Nucleus accumbens (tissue), 56 donors: ENCODE results near the gene POLG2.

Experiments
- DNase-seq, 56 donors: peaks; one replicate each; lab custom pipeline; 2025; lab: John Stamatoyannopoulos, UW

Gene POLG2

DNA sequence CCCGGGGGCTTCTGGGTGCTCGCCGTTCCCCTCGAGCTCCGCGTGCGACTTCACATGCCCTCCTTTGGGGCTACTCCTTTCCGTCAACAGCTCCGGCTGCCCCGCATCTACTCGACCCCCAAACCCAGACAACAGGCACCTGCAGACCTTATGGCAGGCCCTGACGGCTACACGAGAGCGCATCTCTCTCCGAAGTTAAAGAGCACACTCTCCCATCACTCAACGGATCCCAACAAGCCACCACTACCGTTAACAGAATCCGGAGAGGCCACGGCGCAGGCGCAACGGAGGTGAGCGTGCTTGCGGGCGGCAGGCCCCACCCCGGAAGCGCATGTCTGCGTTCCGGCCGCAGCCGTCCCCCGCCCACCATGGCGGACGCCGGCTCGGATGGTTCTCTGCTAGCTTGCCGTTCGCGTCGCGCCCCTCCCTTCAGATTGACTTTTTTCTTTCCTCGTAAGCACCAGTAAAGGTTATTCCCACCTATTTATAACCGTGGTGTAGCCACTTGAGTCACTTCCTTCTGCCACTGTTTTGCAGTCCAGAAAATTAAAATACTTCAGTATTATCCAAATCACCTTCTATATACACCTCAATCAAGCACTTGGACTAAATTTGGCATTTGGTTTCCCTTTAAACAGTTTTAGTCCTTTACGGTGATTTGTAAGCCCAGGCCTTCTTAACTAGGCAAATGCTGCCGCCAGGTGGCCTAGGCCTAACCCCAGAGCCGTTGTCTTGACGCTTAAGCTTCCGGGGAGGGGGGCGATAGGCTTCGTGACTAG, at the start of gene POLG2:
Gene POLG2 (minus strand): TSS at position 269 of the 779 bp plus-strand sequence. CDS start 86 bp downstream, at position 183.
- peak in 55 of 56 donors; percentile 43 to 94 (median 83) for DNase-seq

DNA sequence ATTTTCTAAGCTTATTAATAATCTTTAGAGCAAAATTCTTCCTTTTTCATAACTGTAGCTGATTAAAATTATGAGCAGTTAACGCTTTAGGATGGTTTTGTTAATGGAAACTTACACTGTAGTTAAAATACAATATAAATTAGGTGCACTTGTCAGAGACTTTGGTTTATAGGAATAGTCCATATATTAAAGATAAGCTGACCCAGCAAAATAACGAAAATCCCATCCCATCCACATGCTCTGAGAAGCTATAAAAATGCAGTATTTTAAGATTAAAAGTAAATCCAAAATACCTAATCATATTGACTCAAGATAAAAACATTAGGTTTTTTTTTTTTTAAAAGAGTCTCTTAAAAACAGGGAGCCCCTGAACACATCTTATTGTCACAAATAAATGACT, 47.9 kb upstream of the POLG2 start:
- DNase-seq = no peak

DNA sequence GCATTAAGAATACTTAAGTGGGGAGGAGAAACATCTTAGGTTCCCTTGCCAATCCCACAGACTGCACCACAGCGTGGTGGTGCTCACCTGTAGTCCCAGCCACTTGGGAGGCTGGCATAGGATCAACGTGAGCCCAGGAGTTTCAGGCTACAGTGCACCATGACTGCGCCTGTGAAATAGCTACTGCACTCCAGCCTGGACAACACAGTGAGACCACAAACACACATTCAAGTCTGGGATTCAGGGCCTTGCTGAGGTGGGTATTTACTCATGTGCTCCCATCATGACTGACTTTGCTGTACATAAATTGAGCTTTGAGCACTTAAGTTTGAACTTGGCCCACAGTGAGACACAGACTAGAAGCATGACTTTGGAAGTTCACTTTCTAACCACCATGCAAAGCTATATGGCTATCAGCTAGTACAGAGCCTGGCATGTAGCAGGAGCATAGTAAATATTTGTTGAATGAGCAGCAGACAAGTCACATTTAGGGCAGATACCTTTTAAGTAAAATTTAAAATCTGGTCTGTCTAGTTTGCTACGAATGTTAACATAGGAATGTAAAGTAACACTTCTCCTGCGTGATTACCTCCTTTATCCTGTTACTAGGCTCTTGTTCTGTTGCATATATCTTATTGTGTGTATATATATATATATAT, 43.4 kb upstream of the POLG2 start:
- DNase-seq = no peak

DNA sequence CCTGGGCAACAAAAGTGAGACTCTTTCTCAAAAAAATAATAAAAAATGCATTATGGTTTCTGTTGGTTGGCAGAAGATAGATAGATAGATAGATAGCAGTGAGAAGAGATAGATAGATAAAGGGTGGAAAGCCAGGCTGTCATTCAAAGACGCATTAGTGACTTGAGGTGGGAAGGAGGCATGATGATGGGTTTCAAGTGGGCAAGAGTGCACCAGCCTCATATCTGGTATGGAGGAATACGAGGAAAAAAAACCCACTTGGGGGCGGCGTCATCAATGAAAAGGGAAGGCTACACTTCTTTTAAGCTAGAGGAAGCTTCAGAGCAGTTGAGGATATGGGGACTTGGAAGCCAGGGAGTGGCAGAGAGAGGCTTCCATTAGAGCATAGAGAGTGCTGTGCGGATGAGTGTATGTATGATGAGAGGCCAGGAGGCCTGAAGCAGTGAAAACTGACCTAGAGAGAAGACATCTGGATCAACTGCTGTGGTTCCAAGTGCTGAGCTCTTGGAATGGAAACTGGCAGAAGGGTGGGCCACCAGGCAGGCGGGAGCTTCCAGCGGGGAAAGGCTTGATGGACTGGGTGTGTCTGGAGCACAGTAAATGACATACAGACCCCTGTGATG, 41.8 kb upstream of the POLG2 start:
- DNase-seq = no peak

DNA sequence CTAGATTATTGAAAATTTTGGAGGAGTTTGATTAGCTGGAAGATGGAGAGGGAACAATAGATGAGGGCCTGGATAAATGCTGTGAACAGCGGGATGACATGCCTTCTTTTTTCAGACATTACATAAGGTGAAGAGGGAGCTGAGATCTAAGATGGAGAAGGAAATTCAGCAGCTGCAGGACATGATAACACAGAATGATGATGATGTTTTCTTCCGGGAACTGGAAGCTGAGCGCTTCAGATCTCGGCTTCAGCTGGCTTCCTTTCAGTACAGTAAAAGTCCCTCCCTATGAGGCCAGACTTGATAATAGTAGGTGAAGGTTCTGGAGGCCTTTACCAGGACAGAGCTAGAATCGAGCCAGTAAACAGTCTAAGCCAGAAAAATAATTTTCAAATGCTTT, 40.6 kb upstream of the POLG2 start:
- DNase-seq = no peak

DNA sequence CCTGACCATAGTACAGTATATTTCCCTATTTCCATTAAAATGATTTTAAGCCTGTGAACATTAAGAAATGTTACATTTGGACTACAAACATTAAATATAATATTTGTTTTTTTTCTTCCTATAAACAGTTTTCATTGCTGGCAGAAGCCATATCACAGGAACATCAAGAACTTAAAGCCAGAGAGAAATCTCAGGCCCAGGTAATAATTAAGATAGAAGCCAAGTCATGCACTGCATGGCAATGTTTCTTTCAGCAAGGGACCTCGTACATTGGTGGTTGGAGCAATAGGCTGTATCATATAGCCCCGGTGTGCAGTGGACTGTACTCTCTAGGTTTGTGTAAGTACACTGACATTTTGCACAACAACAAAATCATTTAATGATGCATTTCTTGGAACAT, 40.1 kb upstream of the POLG2 start:
- no peak for DNase-seq

DNA sequence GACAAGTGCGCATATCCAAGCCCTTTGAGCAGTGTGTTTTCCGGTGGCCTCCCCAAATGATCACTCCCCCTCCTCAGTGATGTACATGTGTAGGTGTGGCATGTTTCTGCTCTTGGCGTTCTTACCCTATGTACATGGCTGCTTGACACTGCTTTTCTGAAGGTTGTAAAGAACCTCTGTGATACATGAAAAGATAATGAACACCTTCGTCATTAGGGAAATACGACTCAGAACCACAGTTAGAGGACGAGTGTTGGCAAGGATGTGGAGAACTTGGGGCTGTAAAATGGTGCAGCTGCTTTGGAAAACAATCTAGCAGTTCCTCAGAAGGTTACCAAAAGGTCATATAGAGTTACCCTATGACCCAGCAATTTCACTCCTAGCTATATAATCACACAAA, 38.5 kb upstream of the POLG2 start:
- no peak for DNase-seq

DNA sequence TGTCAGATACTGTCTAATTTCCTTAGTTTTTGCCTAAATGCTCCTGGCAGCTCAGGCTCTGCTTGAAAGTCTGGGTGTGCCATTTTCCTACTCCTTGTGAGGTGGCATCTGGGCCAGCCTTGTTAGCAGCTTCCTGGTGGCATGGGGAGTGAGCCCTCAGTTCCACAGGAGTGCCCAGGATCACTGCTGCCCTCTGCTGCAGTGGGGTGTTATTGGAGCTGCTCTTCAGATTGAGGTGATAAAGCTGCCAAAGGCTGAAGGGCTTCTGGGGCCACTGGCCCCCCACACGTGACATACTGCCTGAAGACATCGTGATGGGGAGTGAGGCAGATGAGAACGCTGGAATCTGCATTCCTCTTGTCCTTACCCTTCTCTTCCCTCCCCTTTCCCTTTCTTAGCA, 37.3 kb upstream of the POLG2 start:
- no peak for DNase-seq

DNA sequence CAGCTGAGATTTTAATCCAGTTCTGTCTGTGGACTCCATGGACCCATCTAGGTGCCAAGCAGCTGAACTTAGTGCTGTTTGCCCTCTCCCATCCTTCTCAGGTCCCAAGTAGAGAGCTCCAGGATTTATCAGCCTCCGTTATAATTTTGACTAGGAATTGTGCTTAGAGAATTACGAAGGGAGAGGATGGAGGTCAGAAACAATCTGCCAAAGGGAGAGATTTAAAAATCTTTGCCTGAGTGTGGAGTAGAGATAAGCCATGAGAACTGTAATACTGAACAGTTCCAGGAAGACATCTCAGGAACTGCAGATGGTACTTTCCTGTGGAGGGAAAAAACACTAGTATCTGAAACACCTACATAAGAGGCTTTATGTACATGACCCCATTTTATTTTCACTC, 36.9 kb upstream of the POLG2 start:
- no peak for DNase-seq

DNA sequence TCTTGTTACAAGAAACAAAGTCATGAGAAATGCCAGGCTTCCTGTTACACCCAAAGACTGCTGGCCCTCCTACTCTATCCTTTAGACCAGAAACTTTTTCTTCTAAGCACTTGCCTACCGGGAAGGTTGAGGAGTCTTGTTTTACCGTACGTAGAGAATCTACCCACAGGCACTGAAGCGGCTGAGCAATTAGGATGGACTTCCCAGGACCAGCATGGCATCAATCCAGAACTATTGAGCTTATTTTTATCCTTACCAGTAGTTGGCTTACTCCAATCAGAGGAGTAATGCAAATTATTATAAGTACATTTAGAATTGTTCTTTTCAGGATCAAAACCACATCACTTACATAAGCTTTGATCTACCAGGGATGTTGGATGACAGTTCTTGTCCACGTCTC, 35.6 kb upstream of the POLG2 start:
- no peak for DNase-seq

DNA sequence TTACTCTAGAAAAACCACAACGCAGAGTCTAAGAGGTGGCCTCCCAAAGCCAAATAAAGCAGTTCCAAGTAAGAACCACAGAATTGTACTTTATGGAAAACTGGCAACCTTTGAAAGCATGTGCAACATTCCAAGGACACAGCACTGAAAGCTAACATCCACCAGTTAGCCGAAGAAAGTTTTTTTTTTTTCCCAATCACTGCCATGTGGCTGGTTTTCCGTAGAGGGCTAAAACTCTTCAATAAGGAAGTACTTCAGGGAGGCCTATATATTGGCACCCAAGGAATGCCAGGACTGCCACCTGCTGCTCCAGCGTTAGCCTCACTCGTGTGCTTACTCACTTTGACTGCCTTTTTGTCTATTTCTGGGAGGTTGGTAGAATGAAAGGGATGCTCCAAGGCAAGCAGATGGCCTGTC, 35.1 kb upstream of the POLG2 start:
- DNase-seq = no peak

DNA sequence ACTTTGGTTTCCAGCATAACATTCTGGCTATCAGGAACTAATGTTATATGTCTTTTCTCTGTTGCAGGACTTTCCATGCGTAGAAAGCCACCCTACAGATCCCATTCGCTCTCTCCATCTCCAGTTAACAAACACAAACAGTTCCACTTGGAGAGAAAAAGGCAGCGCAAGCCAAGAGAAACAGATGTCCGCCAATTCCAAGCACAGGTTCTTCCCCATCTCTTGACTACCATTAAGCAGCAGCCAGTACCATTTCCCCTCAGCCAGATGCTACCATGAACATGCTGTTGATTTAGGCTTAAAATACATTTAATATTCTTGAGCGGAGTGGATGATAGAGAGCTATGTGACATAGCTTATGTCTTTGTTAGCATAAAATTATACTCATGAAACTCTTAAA, 32.4 kb upstream of the POLG2 start:
- no peak for DNase-seq

DNA sequence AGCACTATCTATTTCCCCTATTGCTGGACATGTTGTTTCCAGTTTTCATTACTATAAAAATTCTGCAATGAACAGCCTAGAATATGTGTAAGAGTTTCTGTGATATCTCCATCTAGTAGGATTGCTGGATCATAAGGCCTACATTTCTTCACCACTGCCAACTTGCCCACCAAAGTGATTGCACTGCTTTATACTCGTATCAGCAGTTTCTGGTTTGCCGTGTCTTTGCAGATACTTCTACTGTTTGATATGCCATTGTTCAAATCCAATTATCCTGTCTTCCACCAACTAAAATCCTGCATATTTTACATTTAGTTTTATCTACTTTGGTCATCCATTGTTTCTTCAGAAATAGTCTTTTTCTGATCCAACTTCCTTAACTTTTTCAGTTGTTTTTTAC, 31.1 kb upstream of the POLG2 start:
- no peak for DNase-seq

DNA sequence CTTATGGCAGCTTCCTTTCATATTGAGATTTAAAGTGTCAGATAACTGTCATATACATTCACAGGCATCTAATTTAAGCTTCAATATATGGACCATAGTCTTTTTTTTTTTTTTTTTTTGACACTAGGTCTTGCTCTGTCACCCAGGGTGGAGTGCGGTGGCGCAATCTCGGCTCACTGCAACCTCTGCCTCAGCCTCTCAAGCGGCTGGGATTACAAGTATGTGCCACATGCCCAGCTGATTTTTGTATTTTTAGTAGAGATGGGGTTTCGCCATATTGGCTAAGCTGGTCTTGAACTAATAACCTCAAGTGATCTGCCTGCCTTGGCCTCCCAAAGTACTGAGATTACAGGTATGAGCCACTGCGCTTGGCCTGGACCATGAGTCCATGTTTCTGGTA, 23.5 kb upstream of the POLG2 start:
- no peak for DNase-seq

DNA sequence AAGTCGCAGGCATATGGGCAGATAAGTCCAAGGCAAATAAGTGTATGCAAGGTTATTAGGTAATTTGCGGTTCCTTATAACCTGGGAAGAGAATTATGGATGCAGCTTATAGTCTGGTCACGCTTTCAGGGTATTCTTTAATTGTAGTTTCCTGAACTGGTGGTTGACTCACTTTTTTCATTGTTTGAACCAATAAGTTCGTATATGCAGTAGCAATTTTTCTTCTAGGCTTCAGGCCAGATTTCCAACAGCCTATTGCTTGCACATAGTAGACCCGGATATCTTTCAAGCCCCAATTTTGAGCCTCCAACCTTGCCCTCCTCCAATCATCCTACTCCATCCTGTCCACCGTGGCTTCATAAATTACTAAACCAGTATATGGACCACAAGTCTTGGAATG, 22.7 kb upstream of the POLG2 start:
- DNase-seq = no peak

DNA sequence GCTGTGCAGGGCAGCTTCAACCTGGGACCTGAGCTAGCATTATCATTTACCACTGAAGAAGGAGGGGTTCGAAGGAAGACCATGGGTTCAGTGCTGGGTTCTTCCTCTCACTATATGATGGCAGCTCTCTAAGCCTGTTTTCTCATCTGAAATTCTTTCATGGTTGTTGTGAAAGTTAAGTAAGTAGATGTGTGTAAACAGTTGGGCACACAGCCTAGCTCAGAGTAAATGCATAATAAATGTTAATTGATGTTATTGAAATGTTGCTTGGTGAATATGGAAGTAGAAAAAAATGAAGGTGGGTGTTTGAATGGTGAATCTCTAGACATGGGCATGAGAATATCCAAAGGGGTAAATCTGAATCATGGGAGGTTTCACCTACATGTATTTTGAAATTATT, 19.0 kb upstream of the POLG2 start:
- DNase-seq = no peak

DNA sequence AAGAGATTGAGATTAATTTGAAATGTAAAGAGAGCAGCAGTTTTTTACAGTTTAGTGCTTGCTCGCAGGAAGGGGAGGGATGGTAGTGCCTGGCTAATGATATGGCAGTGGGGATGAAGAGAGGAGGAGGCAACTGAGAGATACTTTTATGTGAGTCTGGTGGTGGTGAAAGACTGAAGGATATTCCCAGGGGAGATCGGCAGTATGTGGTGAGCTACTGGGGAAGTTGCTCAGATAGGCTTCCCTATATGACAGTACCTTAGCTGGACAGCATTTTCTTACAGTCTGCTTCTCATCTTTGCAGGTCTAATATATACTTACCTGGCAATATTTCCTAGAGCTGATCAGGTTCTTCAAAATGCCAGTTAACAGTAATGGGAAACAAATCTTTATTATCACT, 18.6 kb upstream of the POLG2 start:
- DNase-seq = no peak

DNA sequence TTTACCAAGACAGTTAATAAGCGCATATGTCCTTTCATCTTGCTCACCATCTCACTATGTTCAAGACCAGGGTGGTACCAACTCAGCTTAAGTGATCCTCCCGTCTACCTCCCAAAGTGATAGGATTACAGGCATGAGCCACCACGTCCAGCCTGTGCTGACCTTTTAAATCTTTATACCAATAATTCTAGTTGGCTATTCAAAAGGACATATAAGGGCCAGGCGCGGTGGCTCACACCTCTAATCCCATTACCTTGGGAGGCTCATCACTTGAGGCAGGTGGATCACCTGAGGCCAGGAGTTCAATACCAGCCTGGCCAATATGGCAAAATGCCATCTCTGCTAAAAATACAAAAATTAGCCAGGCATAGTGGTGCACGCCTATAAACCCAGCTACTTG, 12.3 kb upstream of the POLG2 start:
- no peak for DNase-seq

DNA sequence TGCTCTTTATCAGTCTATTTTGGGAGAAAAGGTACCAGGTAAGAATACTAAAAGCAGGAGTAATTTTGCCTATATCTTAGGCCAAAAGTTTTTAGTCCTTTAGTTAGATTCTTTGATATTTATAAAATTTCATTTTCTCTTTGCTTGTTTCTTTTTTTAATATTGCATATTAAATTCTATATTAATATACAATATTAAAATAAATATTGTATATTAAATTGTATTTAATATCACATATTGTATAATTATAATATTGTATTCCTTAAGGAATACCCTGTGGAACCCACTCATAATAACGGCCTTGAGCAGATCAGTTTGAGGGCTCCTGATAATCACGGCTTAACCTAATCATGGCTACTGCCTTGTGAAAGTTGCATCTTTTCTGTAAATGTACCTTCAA, 11.8 kb upstream of the POLG2 start:
- DNase-seq = no peak

DNA sequence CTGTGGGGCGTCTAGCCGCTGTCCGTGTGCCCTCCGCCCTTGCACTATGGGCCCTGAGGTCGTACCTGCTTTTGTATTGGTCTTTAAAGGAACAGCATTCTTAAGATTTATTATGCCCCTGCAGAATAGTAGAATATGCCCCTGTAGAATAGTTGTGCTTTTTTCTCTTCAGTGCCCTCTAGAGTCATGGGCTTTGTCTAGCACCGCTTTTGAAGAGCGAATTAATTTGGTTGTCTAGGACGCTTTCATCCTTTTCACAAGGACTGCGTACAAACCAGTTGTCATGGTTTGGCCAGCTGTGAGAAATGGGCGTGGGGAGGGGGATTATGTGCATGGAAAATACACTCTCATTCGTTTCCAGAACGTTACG, 10.5 kb upstream of the POLG2 start:
- DNase-seq = peak in 21 of 56 donors; percentile 2 to 60 (median 37)

DNA sequence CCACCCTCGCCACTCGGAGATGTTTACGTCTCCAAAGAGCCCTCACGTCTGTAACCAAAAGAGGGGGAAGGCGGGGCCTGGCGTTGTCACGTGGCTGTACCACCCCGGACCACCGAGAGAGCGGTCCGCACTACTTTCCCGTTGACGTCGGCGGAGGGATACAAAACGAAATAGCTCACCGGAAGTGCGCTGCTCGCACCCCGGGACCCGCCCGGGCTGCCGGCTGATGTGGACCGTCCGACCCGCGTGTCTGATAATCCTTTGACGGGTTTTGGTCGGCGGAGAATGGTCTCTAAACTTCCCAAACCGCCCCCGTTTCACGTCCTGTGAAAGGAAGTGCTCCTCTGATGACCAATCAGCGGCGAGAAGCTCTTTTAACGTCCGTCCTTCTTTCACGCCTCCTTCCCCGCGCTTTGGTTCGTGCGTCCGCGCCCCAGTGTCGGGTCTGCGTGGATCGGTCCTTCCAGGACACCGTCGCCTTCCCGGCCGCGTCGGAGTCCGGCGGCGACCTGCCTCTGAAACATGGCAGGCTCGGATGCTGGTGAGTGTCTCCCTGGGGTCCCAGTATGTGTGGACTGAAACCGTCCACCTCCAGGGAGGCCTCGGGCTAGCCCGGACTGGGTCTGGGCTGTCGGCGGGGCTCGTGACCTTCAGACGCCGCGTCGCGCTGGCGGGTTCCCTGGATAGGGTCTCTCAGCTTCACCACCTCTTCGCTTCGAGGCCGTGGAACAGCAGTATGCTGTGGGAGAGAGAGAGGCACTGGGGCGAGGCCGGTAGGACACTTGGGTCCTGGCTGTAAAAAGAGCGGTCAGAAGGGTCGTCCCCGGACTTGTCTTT, 9.9 kb upstream of the POLG2 start, which contains the start of gene CEP95:
Gene CEP95 (plus strand): TSS at position 402 of the 837 bp plus-strand sequence. CDS start 121 bp downstream, at position 523.
- peak; percentile 86 to 100 (median 97) for DNase-seq
